Neural progenitor cell (in vitro differentiated cells): ENCODE data around the gene NFASC. TPM values are rescaled to one million over a fixed set of nuclear protein-coding genes. Genes with fewer than 3 reads are reported as not detected.

Source experiments
- DNase-seq: peaks from one replicate; pipeline ENCODE4 v3.0.0-alpha.2; 2016; ENCODE audit warnings: low spot score
- H2AFZ ChIP-seq: fragments of 200-600 bp; sonication (generic); replicated peaks from 2 replicates; pipeline ENCODE4 v1.6.1; 2016; ENCODE audit warnings: antibody characterized with exemption
- H3F3A ChIP-seq: fragments of 200-600 bp; sonication (generic); 2 replicates; pipeline ENCODE4 v1.6.1; 2016; ENCODE audit warnings: antibody characterized with exemption, low read depth
- H3K27ac ChIP-seq: fragments of 200-600 bp; sonication (generic); 2 replicates; pipeline ENCODE4 v1.5.1; 2016; ENCODE audit warnings: mild to moderate bottlenecking
- H3K27me3 ChIP-seq: fragments of 200-600 bp; sonication (generic); 2 replicates; pipeline ENCODE4 v1.6.1; 2016; ENCODE audit warnings: mild to moderate bottlenecking, moderate library complexity
- H3K36me3 ChIP-seq: fragments of 200-600 bp; sonication (generic); 2 replicates; pipeline ENCODE4 v1.5.1; 2016
- H3K4me1 ChIP-seq: fragments of 200-600 bp; sonication (generic); 2 replicates; pipeline ENCODE4 v1.6.1; 2016; ENCODE audit warnings: mixed run types
- H3K4me2 ChIP-seq: fragments of 200-600 bp; sonication (generic); 2 replicates; pipeline ENCODE4 v1.6.1; 2016
- H3K4me3 ChIP-seq: fragments of 200-600 bp; sonication (generic); 2 replicates; pipeline ENCODE4 v1.5.1; 2016
- H3K79me2 ChIP-seq: fragments of 200-600 bp; sonication (generic); 2 replicates; pipeline ENCODE4 v1.6.1; 2016; ENCODE audit warnings: low read depth
- H3K9ac ChIP-seq: fragments of 200-600 bp; sonication (generic); 2 replicates; pipeline ENCODE4 v1.6.1; 2016
- H3K9me3 ChIP-seq: fragments of 200-600 bp; sonication (generic); 2 replicates; pipeline ENCODE4 v1.5.1; 2016; ENCODE audit warnings: low read depth
- H4K20me1 ChIP-seq: fragments of 200-600 bp; sonication (generic); 2 replicates; pipeline ENCODE4 v1.6.1; 2016; ENCODE audit warnings: low read depth
- H3K27ac Mint-ChIP-seq: 3 replicates; pipeline ENCODE4 v1.8.0; 2021; ENCODE audit warnings: mixed read lengths
- H3K27me3 Mint-ChIP-seq: 2 replicates; pipeline ENCODE4 v1.8.0; 2022; ENCODE audit warnings: low read depth, mild to moderate bottlenecking, inconsistent platforms, moderate library complexity, mixed read lengths; ENCODE audit not compliant: insufficient read depth
- H3K36me3 Mint-ChIP-seq: 3 replicates; pipeline ENCODE4 v1.8.0; 2021; ENCODE audit warnings: mixed read lengths
- H3K4me1 Mint-ChIP-seq: 3 replicates; pipeline ENCODE4 v1.8.0; 2021; ENCODE audit warnings: mixed read lengths
- H3K4me3 Mint-ChIP-seq: 3 replicates; pipeline ENCODE4 v1.8.0; 2021; ENCODE audit warnings: mild to moderate bottlenecking, moderate library complexity, mixed read lengths
- H3K9me3 Mint-ChIP-seq: 3 replicates; pipeline ENCODE4 v1.8.0; 2020; ENCODE audit warnings: mixed read lengths
- CTCF ChIP-seq: fragments of 200-600 bp; sonication (generic); IDR thresholded peaks from 2 replicates; pipeline ENCODE4 v1.5.1; 2017; ENCODE audit warnings: antibody characterized with exemption, mild to moderate bottlenecking
- EZH2 ChIP-seq: fragments of 200-600 bp; sonication (generic); IDR thresholded peaks from 2 replicates; pipeline ENCODE4 v1.6.1; 2017; ENCODE audit warnings: antibody characterized with exemption, mild to moderate bottlenecking, moderate library complexity
- EZH2phosphoT487 ChIP-seq: fragments of 200-600 bp; sonication (generic); IDR thresholded peaks from 2 replicates; pipeline ENCODE4 v1.6.1; 2017; ENCODE audit warnings: antibody characterized with exemption
- total RNA-seq: library from RNA; depleted of rRNA; stranded (reverse); fragments of >200 nt; gene quantifications from 2 replicates; pipeline ENCODE4 v1.2.3, GENCODE V29; 2015; ENCODE audit warnings: low replicate concordance

The NFASC gene
- total RNA-seq, 1 donor from 2014 or later, result 2.5 TPM

DNA sequence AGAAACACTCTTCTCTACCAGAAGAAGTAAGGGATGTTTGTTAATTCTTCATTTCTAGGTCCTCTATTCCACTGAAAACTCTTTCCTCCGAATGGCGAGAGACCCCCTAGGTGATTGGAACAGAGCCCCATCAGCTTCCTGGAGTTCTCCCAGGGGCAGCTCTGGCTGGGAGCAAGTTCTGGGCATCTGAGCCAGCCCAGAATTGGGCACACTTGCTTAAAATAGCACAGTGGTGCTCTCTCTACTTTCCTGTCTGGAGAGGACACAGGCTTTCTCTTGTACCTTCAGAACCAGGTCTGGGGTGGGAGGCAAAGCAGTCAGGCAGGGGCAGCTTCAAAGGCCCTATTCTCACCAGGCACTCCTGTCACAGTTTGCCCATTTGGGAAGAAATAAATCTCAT is 89.2 kb downstream of the NFASC start:
- no peaks in the 10 kb centered on the region for H3K9me3 ChIP-seq
- peaks cover 9% of the 10 kb centered on the region for H3K27me3 Mint-ChIP-seq
- H3F3A ChIP-seq, result no peaks in the 10 kb centered on the region
- no peaks in the 10 kb centered on the region for H3K27me3 ChIP-seq
- no peak for TF ChIP-seq EZH2phosphoT487
- no peak for TF ChIP-seq CTCF
- no peak for TF ChIP-seq EZH2
- no peak overlapping the region for H3K4me3 Mint-ChIP-seq
- no peaks in the 10 kb centered on the region for H3K79me2 ChIP-seq
- H3K36me3 Mint-ChIP-seq, result no peaks in the 10 kb centered on the region
- H3K36me3 ChIP-seq, result no peaks in the 10 kb centered on the region
- no peak overlapping the region for H3K27ac Mint-ChIP-seq
- H3K4me3 ChIP-seq, result no peak overlapping the region
- no peak for DNase-seq
- no peaks in the 10 kb centered on the region for H3K9me3 Mint-ChIP-seq
- no peak overlapping the region for H2AFZ ChIP-seq
- peaks cover 6% of the 10 kb centered on the region for H3K4me1 ChIP-seq
- no peak overlapping the region for H3K9ac ChIP-seq
- H4K20me1 ChIP-seq, result no peaks in the 10 kb centered on the region
- no peak overlapping the region for H3K4me2 ChIP-seq
- no peak overlapping the region for H3K27ac ChIP-seq
- H3K4me1 Mint-ChIP-seq, result no peaks in the 10 kb centered on the region

GRCh38 chr1:204960306-204961125 is 89.9 kb downstream of the NFASC start:
- H3K9ac ChIP-seq, result no peak overlapping the region
- no peaks in the 10 kb centered on the region for H3K36me3 ChIP-seq
- H3F3A ChIP-seq, result no peaks in the 10 kb centered on the region
- no peaks in the 10 kb centered on the region for H3K27me3 ChIP-seq
- TF ChIP-seq CTCF (no peak), EZH2phosphoT487 (no peak), EZH2 (no peak)
- H3K79me2 ChIP-seq, result no peaks in the 10 kb centered on the region
- no peak overlapping the region for H3K4me3 ChIP-seq
- DNase-seq, result no peak
- H3K27ac ChIP-seq, result no peak overlapping the region
- no peaks in the 10 kb centered on the region for H3K9me3 ChIP-seq
- no peak overlapping the region for H2AFZ ChIP-seq
- no peaks in the 10 kb centered on the region for H3K9me3 Mint-ChIP-seq
- no peak overlapping the region for H3K4me2 ChIP-seq
- no peak overlapping the region for H3K4me3 Mint-ChIP-seq
- no peaks in the 10 kb centered on the region for H3K4me1 Mint-ChIP-seq
- no peak overlapping the region for H3K27ac Mint-ChIP-seq
- H3K4me1 ChIP-seq, result peaks cover 6% of the 10 kb centered on the region
- no peaks in the 10 kb centered on the region for H4K20me1 ChIP-seq
- peaks cover 8% of the 10 kb centered on the region for H3K27me3 Mint-ChIP-seq
- no peaks in the 10 kb centered on the region for H3K36me3 Mint-ChIP-seq

DNA sequence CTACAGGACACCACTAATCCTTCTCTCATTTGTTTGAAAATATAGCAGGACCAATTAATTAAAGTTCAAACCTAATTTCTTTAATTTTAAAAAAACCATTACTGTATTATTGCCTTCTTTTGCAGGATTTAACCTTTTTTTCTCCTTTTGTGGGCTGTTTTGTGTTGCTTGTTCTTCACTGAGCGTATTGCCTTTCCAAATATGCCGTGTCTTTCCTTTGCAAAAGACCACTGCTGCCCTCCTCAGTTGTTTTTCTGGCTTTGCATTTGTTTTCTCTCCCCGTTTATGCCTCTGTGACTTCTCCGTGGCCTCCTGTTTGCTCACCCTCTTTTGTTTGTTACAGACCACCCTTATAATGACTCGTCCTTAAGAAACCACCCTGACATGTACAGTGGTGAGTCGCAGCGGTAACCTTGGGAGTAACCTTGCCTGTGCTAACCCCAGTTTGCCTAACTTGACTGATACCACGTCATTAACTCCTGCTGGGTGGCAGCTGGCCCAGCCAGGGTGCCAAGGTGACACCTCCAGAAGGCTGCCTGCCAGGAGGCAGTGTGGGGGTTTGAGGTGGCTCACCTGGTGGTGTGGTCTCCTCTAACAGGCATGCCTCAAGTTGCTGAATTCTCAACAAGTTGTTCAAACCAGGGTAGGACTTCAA is 91.2 kb downstream of the NFASC start:
- no peaks in the 10 kb centered on the region for H3K27me3 ChIP-seq
- H3K4me1 ChIP-seq, result peaks cover 6% of the 10 kb centered on the region
- peaks cover 5% of the 10 kb centered on the region for H3K27me3 Mint-ChIP-seq
- H3K9me3 Mint-ChIP-seq, result no peaks in the 10 kb centered on the region
- H3K4me2 ChIP-seq, result no peak overlapping the region
- H2AFZ ChIP-seq, result no peak overlapping the region
- no peaks in the 10 kb centered on the region for H3K36me3 Mint-ChIP-seq
- no peak overlapping the region for H3K27ac ChIP-seq
- H3K36me3 ChIP-seq, result no peaks in the 10 kb centered on the region
- no peak for DNase-seq
- H3K9ac ChIP-seq, result no peak overlapping the region
- H3K4me1 Mint-ChIP-seq, result no peaks in the 10 kb centered on the region
- no peak overlapping the region for H3K4me3 ChIP-seq
- H3K9me3 ChIP-seq, result no peaks in the 10 kb centered on the region
- H3K27ac Mint-ChIP-seq, result no peak overlapping the region
- no peaks in the 10 kb centered on the region for H4K20me1 ChIP-seq
- no peaks in the 10 kb centered on the region for H3F3A ChIP-seq
- no peaks in the 10 kb centered on the region for H3K79me2 ChIP-seq
- H3K4me3 Mint-ChIP-seq, result no peak overlapping the region
- no peak for TF ChIP-seq EZH2phosphoT487
- TF ChIP-seq EZH2, result no peak
- peak; percentile 37 for TF ChIP-seq CTCF
